ENCODE measurements around the gene SMPDL3B. TPM values are rescaled to one million over a fixed set of nuclear protein-coding genes. Genes with fewer than 3 reads are reported as not detected.

Gene SMPDL3B
- total RNA-seq, 1 donor from 2014 or later: not detected

- no peak for DNase-seq
- Mint-ChIP-seq H3K4me1 (peaks cover 36% of the 10 kb centered on the region), H3K27me3 (no peaks in the 10 kb centered on the region), H3K4me3 (no peak overlapping the region), H3K27ac (peak overlapping the region; percentile 57), H3K9me3 (no peaks in the 10 kb centered on the region), H3K36me3 (ENCODE audit: low read depth) (peaks cover 69% of the 10 kb centered on the region)
- no peak for TF ChIP-seq CTCF (IDR thresholded peaks at IDR 0.05)
- intact Hi-C loops (cut with micrococcal nuclease): no loop called here
- POLR2A ChIA-PET: interaction anchor here (1.9 kb wide), 1 partner anchor 19 kb away, joined by 6 read pairs; no protein-coding TSS in a partner anchor
- CTCF ChIA-PET: interaction anchor here (1.0 kb wide), 1 partner anchor 37 kb away, joined by 3 read pairs; no protein-coding TSS in a partner anchor
- ATAC-seq (ENCODE audit: low read depth): no peak
Measured at GRCh38 chr1:27894521-27894920, 40.3 kb upstream of the SMPDL3B start.

GRCh38 chr1:27906759-27907158 is 28.0 kb upstream of the SMPDL3B start:
- Mint-ChIP-seq H3K27me3 (no peaks in the 10 kb centered on the region), H3K4me1 (peaks cover 2% of the 10 kb centered on the region), H3K27ac (no peak overlapping the region), H3K9me3 (no peaks in the 10 kb centered on the region), H3K4me3 (no peak overlapping the region), H3K36me3 (ENCODE audit: low read depth) (peaks cover 78% of the 10 kb centered on the region)
- POLR2A ChIA-PET: interaction anchor here (0.6 kb wide), 2 partner anchors 9 to 61 kb away, joined by 3 to 11 read pairs; no protein-coding TSS in a partner anchor
- CTCF ChIA-PET: no interaction called here
- ATAC-seq (ENCODE audit: low read depth): no peak
- no peak for DNase-seq
- no peak for TF ChIP-seq CTCF (IDR thresholded peaks at IDR 0.05)
- intact Hi-C loops (cut with micrococcal nuclease): no loop called here

- Mint-ChIP-seq H3K27ac (no peak overlapping the region), H3K4me3 (no peak overlapping the region), H3K36me3 (ENCODE audit: low read depth) (peaks cover 49% of the 10 kb centered on the region), H3K9me3 (no peaks in the 10 kb centered on the region), H3K27me3 (no peaks in the 10 kb centered on the region), H3K4me1 (peaks cover 14% of the 10 kb centered on the region)
- intact Hi-C loops (cut with micrococcal nuclease): no loop called here
- ATAC-seq (ENCODE audit: low read depth) (no peak), DNase-seq (no peak)
- ChIA-PET CTCF (no interaction called here), POLR2A (no interaction called here)
- TF ChIP-seq CTCF (IDR thresholded peaks at IDR 0.05): no peak
Measured at GRCh38 chr1:27912429-27912828, 22.4 kb upstream of the SMPDL3B start.

- Mint-ChIP-seq H3K27ac (peak overlapping the region; percentile 97), H3K27me3 (peaks cover 3% of the 10 kb centered on the region), H3K36me3 (ENCODE audit: low read depth) (peaks cover 24% of the 10 kb centered on the region), H3K4me1 (peaks cover 14% of the 10 kb centered on the region), H3K4me3 (peak overlapping the region; percentile 99), H3K9me3 (no peaks in the 10 kb centered on the region)
- DNase-seq: no peak
- CTCF ChIA-PET: no interaction called here
- TF ChIP-seq CTCF (IDR thresholded peaks at IDR 0.05): no peak
- POLR2A ChIA-PET: no interaction called here
- ATAC-seq (ENCODE audit: low read depth): no peak
- intact Hi-C loops (cut with micrococcal nuclease): no loop called here
Measured at GRCh38 chr1:27915082-27915575, 19.7 kb upstream of the SMPDL3B start.

GRCh38 chr1:27922272-27922671 is 12.5 kb upstream of the SMPDL3B start:
- intact Hi-C loops (cut with micrococcal nuclease): no loop called here
- Mint-ChIP-seq H3K27me3 (peaks cover 3% of the 10 kb centered on the region), H3K36me3 (ENCODE audit: low read depth) (no peaks in the 10 kb centered on the region), H3K4me3 (no peak overlapping the region), H3K27ac (no peak overlapping the region), H3K4me1 (no peaks in the 10 kb centered on the region), H3K9me3 (no peaks in the 10 kb centered on the region)
- CTCF ChIA-PET: no interaction called here
- DNase-seq (no peak), ATAC-seq (ENCODE audit: low read depth) (no peak)
- POLR2A ChIA-PET: no interaction called here
- no peak for TF ChIP-seq CTCF (IDR thresholded peaks at IDR 0.05)

Data from activated B cell treated with CpG ODN at 0.5 μM for 24 hours (primary cell).